ENCODE data around the gene PRTG.
"Not testable (repeated sequence)": the region's sequence is repeated elsewhere in the genome, so short reads cannot be mapped to it uniquely, and the experiment has no call there.

Gene PRTG

DNA sequence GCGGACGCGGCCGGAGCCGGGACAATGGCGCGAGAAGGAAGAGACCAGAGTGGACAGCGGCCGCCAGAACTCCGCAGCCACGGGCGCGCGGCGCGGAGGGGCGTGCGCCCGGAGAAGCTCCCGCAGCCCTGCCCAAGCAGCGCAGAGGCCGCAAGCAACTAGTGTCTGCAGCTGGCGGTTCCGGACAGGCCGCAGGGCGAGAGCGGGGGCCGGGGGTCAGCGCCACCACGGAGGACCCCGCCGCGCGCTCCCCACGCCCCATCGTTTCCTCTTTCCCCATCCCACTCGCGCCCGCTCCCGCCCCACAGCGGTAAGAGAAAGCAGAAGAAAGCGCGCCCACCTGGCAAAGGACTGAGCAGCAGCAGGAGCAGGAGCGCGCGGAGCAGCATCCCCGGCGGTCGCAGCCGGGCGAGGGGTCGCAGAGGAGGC lies 440 bp downstream of the PRTG start:
- DNase-seq (ENCODE audit: low spot score) = no peak

- DNase-seq (ENCODE audit: low spot score) = no peak
Measured at GRCh38 chr15:55741833-55742497, 987 bp downstream of the PRTG start.

DNA sequence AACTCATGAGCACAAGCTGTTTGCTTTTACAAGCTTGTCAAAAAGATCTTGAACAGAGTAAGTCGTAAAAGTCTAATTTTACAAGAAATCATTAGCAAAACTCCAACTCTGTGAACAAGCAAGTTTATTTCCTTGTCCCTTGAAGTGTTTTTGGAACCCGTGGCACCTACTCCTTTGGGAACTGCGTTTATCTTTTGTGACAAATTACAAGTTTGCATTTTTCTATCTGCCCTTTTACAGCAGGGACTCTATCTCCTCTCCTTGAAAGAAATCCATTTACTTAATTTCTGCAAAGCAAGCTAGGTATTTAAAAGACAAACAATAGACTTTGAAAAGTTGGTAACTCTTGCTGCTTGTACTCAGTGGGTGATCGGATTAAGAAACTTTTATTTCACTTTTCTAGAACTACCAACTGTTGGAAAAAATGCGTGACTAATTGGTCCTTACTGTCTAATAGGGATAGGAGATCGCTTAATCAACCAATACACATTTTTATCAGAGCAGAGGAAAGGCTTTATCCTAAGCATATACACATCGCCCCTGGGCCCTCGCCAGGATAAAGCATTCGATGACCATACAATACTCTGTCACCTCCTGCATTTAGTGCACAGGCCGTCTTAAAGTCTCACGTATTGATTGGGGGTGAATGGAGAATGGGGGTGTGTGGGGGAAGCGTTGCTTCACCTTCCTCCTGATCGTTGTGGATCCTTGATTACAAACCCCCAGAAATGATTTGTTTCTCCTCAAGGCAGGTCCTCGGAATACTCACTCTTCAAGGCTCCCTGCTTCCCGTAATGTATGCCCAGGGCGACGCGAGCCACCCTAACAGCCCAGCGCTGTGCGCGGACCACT lies 1.7 kb downstream of the PRTG start:
- no peak for DNase-seq (ENCODE audit: low spot score)

- DNase-seq (ENCODE audit: low spot score) = no peak
Measured at GRCh38 chr15:55740359-55740878, 2.5 kb downstream of the PRTG start.

GRCh38 chr15:55739641-55740040 lies 3.3 kb downstream of the PRTG start:
- DNase-seq (ENCODE audit: low spot score) = no peak

GRCh38 chr15:55738715-55739114 lies 4.2 kb downstream of the PRTG start:
- no peak for DNase-seq (ENCODE audit: low spot score)

DNA sequence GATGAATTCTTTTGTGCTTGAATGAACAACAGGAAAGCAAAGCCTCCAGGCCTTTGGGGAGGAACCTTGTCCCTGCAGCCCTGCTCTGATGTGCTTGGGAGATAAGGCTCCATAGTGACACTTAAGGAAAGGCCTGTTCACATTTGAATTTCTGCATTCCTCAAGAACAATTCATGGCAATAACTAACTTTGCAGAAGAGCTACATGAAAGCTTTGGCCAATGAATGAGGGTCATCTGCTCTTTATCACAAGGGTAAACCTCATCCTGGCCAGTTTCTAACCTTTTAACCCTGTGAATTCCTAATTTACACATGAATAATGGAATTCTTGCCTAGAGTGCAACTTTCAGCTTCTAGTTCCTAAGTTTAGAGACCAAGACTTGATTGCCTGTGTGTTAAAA lies 5.6 kb downstream of the PRTG start:
- no peak for DNase-seq (ENCODE audit: low spot score)

DNA sequence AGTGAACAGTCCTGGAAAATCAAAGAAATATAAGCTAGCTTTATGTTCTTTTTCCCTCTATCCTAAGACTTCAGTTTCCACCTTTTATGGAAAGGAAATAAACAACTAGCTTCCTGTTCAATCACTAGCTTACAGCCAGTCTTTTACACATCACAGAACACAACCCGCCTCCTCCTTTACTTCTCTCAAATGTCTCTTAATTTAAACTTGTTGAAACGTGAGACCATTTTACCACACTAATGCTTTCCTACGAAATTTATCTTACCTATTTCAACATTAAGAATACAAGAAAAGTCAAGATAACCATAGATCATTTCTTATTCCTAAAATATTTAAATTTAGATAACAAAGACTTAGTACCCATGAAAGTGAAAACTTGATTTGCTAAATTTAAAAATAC lies 6.2 kb downstream of the PRTG start:
- DNase-seq (ENCODE audit: low spot score) = no peak

DNA sequence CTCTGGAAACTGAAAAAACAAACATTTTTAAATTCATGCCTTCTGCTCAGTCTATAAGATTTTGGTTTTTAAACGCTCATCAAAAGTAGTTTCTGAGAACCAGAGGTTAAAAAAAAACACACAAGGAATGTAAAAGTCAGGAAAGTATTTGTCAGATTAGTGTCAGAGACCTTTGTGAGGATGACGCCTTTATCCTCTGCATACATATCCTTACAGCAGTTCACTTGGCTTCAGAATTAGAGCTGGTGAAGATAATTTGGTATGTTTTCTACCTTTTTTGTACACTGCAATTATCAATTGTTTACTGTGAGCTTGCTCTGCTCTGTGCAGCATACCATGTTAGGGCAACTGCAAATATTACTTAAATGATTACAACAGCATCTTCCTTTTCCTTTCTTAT lies 8.3 kb downstream of the PRTG start:
- no peak for DNase-seq (ENCODE audit: low spot score)

DNA sequence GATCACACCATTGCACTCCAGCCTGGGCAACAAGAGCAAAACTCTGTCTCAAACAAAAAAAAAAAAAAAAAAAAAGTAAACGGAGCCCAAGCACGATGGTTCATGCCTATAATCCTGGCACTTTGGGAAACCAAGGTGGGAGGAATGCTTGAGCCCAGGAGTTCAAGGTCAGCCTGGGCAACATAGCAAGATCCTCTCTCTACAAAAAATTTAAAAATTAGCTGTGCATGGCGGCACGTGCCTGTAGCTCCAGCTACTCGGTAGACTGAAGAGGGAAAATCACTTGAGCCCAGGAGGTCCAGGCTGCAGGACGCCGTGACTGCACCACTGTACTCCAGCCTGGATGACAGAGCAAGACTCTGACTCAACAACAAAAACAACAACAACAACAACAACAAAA lies 9.5 kb downstream of the PRTG start:
- not testable (repeated sequence) for DNase-seq (ENCODE audit: low spot score)

DNA sequence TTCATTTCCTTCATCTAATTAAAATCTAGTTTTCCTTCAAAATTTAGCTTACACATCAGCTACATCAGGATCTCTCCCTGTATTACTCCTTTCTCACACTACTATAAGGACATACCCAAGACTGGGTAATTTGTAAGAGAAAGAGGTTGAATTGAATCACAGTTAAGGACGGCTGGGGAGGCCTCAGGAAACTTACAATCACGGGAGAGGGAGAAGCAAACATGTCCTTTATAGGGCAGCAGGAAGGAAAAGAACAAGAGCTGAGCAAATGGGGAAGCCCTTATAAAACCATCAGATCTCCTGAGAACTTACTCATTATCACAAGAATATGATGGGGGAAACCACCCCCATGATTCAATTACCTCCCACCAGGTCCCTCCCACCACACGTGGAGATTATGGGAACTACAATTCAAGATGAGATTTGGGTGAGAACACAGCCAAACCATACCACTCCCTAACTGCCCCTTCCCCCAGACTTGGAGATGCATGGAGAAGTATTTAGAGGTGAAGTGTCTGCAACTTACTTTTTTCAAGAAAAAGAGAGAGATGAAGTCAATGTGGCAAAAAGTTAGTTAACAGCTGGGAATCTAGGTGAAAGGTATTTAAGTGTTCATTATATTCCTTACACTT lies 21.3 kb downstream of the PRTG start:
- no peak for DNase-seq (ENCODE audit: low spot score)

GRCh38 chr15:55715355-55716076 lies 27.4 kb downstream of the PRTG start:
- DNase-seq (ENCODE audit: low spot score) = no peak

DNA sequence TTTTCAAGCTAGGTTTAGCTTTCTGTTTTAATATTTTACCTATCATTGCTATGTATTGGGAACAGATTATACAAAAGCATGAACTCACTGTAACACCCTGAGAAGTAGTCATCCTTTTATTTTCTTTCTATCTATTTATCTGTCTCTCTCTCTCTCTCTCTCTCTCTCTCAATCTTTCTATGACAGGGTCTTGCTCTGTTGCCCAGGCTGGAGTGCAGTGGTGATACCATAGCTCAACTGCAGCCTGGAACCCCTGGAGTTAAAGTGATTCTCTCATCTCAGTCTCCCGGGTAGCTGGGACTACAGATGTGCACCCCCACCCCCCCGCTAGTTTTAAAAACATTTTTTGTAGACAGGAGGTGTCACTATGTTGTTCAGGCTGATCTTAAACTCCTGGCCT lies 28.9 kb downstream of the PRTG start:
- no peak for DNase-seq (ENCODE audit: low spot score)

DNA sequence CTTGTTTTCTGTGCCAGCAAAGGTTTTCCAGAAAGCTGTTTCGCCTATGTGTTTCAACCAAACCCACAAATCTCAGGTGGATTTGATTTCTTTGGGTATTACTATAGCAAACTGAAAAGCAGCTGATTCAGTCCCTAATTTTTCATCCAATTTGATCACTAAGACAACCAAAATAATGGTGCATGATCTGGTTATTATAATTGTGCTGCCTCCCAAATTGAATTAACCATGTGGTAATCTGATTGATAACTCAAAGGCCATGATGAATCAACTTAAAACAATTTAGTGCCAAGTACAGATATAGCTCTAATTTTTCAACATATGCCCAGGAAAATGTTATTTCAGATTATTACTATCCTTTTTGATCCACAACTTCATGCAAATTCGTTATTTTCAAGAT lies 30.6 kb downstream of the PRTG start:
- no peak for DNase-seq (ENCODE audit: low spot score)

DNA sequence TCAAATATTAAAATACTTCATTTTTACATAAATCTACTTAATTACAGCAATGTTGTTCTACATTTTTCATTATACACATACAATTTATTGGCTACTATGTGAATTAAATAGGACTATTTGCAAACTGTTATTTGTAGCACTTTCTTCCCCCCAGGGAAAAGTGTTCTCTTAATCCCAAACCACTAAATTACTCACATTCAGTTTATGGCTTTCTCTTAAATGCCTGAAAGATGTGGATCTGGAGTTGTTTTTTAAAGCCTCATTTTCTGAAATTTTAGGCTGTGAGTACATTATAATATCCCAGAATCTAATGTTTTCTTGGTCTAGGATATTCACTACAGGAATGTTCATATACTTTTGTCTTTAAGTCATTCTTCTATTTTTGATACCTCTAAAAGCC lies 32.7 kb downstream of the PRTG start:
- no peak for DNase-seq (ENCODE audit: low spot score)

GRCh38 chr15:55709458-55709857 lies 33.5 kb downstream of the PRTG start:
- no peak for DNase-seq (ENCODE audit: low spot score)

DNA sequence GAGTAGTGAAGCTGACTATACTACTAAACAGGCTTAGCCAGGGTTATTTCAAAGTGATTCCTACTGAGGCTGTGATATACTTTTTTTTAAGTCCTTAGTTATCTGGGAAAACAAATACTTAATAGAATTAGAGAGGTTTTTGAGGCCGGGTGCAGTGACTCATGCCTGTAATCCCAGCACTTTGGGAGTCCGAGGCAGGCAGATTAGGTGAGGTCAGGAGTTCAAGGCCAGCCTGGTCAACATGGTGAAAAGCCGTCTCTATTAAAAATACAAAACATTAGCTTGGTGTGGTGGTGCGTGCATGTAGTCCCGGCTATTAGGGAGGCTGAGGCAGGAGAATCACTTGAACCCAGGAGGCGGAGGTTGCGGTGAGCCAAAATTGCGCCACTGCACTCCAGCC lies 34.2 kb downstream of the PRTG start:
- no peak for DNase-seq (ENCODE audit: low spot score)

DNA sequence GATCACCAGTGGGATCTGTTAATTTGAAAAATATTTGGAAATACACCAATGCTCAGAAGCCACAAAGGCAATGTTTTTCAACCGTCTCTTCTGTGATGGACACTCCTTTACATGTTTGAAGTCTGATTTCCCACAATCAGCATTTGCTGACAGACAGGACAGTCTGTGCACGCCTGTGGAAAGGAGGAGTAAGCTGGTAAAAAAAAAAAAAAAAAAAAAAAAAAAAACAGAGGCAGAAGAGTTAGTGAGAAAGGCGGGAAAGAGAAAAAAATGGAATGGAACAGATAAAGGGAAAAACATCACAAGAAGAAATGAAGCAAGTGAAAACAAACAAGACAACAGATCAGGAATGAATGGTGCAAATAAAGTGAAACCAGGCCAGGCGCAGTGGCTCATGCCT lies 35.0 kb downstream of the PRTG start:
- DNase-seq (ENCODE audit: low spot score) = no peak

- DNase-seq (ENCODE audit: low spot score) = no peak
Measured at GRCh38 chr15:55707518-55707917, 35.4 kb downstream of the PRTG start.

DNA sequence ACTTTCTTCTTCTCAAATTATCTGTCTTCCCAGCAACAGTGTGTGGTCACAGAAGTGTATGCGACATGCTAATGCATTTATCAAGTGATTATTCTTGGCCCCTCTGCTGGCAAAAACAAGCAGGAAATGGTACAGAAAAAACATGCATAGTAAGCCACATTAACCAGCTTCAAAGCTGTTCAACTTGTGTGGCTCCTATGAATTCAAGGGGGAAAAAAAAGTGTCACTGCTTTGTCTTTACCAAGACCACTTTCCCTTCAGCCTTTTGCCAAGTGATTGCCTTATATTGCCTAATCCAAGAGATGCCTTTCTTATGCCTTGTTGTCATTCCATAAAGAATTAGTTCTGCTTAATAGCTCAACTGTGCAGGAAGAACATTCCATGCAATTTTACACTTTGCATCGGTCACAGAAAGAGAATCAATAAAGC lies 39.1 kb downstream of the PRTG start:
- no peak for DNase-seq (ENCODE audit: low spot score)

- no peak for DNase-seq (ENCODE audit: low spot score)
Measured at GRCh38 chr15:55700876-55701275, 42.1 kb downstream of the PRTG start.

DNA sequence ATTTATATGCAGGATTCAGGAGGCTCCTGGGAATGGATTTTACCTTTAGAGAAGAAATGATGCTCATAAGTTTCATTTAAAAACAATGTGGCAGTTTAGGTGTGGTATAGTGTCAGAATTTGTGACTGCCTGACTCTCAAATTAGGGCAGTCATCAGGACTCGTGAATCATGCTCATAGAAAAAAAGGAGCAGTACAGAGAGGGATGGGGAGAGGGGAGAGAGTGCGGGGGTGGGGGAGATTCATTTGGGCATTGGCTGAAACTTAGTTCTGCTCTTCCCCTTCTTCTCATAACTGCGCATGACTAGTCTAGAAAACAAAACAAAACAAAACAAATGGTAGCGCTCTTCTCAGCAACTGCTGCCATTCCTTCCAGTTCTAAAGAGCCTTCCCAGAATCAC lies 44.3 kb downstream of the PRTG start:
- no peak for DNase-seq (ENCODE audit: low spot score)
